ENCODE results near the gene IDUA.

The IDUA gene

DNA sequence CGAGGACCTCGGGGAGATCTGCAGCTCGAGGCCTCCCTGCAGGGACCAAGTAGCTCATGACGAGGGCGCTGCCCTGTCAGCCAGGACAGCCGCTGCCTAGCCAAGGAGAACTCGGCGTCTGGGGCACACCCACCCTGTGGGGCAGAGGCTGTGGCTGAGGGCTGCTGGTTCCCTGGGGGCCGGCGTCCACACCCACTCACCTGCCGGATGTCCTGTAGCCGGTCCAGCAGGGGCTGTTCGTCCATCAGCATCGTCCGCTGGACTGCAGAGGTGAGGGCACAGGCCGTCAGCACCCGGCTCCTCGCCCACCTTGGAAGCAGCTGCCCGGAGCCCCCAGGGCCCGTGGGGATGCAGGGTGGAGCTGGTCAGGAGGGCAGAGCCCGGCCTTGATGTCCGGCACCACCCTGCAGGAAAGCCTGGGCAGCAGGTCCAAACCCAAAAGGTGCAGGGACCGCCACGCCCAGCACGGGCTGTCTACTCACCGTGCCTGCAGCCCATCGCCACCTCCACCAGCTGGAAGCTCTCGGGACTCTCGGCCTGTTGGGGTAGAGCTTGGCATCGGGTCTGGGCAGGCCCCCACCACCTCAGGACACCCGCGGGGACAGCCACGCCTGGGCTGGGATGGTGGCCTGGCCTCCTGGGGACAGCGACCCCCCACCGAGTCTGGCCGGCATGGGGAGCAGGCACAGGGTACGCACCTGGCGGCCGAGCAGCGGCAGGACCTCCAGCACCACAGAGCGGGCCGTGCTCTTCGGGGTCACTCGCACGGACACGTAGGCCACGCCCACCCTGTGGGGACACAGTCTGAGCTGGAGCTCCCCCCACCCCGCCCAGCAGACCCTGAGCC lies 20.4 kb upstream of the IDUA start:
- TF ChIP-seq, protein P1, sequence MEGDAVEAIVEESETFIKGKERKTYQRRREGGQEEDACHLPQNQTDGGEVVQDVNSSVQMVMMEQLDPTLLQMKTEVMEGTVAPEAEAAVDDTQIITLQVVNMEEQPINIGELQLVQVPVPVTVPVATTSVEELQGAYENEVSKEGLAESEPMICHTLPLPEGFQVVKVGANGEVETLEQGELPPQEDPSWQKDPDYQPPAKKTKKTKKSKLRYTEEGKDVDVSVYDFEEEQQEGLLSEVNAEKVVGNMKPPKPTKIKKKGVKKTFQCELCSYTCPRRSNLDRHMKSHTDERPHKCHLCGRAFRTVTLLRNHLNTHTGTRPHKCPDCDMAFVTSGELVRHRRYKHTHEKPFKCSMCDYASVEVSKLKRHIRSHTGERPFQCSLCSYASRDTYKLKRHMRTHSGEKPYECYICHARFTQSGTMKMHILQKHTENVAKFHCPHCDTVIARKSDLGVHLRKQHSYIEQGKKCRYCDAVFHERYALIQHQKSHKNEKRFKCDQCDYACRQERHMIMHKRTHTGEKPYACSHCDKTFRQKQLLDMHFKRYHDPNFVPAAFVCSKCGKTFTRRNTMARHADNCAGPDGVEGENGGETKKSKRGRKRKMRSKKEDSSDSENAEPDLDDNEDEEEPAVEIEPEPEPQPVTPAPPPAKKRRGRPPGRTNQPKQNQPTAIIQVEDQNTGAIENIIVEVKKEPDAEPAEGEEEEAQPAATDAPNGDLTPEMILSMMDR (IDR thresholded peaks at IDR 0.05; ENCODE audit: extremely low read depth, missing control alignments), result no peak
- DNase-seq (ENCODE audit: low spot score), result no peak

DNA sequence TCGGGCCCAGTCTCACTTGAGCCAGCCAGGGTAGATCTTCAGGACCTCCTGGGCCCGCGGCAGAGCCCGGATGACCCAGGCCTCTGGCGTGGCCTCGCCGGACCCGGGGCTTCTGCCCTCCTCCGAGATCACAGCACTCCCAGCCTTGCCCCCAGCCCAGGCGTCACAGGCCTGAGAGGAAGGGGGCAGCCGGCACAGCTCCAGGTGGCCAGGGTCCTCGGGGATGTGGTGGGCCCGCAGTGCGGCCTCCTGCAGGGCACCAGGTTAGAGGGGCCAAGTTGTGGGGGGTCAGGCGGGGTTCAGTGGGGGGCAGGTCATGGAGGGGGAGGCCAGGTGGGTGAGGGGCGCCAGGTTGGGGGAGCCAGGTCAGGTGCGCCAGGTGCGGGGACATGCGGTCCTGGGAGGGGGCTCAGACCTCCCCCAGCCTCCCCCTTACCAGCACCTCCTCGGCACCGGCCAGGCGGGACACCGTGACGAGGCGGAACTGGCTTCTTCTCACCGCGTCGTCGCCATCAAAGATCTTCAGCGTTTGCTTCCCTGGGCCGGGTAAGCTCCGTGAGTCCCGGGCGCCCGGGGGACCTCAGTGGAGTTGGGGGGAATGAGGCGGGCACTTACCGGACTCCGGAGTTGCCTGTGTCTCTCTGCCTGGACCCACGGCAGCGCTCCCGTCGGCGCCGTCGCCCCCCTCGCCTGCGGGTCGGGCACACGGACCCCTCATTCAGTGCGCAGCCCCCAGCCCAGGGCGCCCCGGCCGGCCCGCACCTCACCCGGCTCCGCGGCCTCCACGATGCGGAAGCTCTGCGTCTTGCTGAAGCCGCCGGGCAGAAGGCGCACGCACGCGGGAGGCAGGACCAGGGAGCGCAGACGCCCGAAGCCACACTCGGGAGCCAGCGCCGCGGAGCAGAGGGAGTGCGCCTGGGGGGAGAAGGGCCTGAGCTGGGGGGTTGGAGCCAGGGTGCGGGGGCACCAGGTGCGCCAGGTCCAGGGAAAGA lies 19.4 kb upstream of the IDUA start:
- TF ChIP-seq, protein P1 (IDR thresholded peaks at IDR 0.05; ENCODE audit: extremely low read depth, missing control alignments), result no peak
- no peak for DNase-seq (ENCODE audit: low spot score)

DNA sequence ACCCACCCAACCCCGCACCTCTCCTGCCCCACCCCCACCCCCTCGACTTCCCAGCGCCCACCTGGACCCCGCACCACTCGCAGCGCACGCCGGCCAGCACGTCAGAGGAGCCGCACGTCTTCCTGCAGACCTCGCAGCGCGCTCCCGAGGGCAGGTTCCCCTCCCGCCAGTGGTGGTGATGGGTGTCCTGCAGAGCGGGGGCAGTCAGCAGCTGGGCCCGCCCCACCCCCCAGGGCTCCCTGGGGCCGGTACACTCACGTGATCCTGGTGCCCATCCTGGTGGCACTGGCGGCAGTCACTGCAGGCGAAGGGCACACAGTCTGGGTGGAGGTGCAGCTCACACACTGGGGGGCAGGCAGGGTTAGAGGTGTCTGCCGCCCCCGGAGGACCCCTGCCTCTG lies 18.6 kb upstream of the IDUA start:
- DNase-seq (ENCODE audit: low spot score), result no peak

DNA sequence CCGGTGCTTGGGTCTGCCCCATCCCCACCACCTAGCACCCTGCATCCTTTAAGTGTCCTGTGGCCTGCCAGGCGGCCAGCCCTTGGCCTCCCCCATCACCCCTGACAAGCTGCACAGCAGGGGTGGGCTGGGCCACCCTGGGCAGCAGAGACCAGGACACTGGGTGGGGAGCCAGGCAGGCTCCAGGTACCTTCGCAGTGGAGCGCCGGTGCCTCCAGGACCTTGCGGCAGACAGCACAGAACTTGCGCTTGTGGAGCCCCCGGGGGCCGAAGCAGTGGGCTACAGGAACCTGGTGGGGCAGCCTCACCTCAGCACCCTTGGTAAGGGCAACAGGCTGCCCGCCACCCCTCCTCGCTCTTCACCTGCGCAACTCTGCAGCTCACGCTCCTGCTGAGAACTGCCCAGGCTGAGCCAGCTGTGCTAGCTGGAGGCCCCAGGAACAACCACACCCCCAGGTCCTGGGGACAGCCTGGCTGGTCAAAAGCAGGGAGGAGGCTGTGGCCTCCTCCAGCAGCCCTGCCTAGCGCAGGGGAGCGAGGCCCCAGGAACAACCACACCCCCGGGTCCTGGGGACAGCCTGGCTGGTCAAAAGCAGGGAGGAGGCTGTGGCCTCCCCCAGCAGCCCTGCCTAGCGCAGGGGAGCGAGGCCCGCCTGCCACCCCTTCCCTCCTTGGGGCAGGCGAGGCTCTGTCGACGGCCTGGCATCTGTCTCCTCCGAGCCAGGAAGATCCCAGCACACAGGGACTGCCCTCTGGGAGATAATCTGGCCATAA lies 18.0 kb upstream of the IDUA start:
- TF ChIP-seq, protein P1 (IDR thresholded peaks at IDR 0.05; ENCODE audit: extremely low read depth, missing control alignments), result no peak
- DNase-seq (ENCODE audit: low spot score), result no peak

More for the DNA sequence above, 18.6 kb upstream of the IDUA start:
- TF ChIP-seq, protein P1 (IDR thresholded peaks at IDR 0.05; ENCODE audit: extremely low read depth, missing control alignments), result no peak

DNA sequence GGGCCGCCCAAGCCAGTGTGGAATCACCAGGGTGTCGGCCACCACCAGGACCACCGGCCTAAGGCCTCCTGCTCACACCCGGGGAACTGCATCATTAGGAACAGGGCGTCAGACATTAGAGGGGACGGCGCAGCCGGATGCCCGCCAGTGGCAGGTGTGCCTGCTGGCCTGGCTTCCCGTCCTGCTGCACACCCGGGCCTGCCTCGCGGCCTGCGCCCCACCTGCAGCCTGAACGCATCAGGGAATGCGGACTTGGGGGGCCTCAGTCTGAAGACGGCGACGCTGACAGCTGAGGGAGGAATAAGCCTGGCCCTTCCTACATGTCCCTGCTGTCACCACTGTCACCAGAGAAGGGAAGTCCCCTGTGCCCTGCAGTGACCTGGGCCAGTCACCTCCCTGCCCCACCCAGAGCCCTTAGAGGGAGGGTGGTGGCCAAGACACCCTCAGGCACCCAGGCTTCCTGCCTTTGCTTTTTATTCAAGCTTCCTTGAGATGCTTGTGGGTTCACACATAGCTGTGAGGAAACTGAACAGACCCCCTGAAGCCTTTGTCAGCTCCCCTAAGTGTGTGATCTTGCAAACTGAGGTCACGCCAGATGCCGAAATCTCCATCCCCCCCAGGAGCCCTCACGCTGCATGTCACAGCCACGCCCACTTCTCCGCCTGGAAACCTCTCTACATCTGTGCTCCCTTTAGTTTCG lies 16.6 kb upstream of the IDUA start:
- TF ChIP-seq, protein P1 (IDR thresholded peaks at IDR 0.05; ENCODE audit: extremely low read depth, missing control alignments), result no peak
- no peak for DNase-seq (ENCODE audit: low spot score)

DNA sequence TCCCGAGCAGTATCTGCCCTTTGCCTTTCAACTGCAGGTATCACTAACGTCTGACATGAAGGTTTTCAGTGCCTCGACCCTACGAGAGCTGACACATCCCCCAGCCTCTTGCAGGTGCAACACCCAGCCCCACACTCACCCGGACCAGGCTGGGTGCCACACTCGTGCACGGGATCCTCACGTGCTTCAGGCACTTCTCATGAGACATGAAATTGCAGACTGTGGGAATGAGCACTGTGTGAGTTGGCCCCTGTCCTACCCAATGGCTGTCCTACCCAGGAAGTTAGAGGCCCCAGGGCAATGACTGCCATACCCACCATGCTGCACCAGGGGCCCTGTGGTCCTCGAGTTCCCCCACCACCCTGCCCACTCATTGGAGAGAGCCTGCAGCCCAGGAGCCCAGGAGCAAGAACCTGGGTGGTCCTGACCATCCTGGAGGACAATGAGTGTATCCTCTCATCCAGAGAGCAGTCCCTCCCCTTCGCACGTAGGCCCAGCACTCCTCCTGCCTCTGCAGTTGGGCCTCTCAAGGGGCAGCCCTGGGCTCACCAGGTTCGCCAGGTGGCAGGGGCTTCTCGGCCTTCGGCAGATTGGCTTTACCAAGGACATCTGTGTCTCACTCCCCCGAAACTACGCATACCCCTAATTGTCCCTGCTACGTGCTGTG lies 15.9 kb upstream of the IDUA start:
- TF ChIP-seq, protein P1 (IDR thresholded peaks at IDR 0.05; ENCODE audit: extremely low read depth, missing control alignments), result no peak
- DNase-seq (ENCODE audit: low spot score), result no peak
